Measurements from ENCODE around the gene MYO1E.
"Not testable (repeated sequence)": the region's sequence is repeated elsewhere in the genome, so short reads cannot be mapped to it uniquely, and the experiment has no call there.

Gene MYO1E

DNA sequence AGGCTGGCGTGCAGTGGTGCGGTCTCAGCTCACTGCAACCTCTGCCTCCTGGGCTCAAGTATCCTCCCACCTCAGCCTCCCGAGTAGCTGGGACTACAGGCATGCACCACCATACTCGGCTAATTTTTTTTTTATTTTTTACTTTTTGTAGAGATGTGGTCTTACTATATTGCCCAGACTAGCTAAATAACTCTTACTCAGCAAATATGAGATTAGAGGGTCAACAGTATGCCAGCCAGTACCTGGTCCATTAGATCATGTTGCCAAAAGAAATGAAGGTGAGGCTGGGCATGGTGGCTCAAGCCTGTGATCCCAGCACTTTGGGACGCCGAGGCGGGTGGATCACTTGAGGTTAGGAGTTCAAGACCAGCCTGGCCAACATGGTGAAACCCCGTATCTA is 210.6 kb downstream of the MYO1E start:
- not testable (repeated sequence) for DNase-seq (ENCODE audit: low spot score)

DNA sequence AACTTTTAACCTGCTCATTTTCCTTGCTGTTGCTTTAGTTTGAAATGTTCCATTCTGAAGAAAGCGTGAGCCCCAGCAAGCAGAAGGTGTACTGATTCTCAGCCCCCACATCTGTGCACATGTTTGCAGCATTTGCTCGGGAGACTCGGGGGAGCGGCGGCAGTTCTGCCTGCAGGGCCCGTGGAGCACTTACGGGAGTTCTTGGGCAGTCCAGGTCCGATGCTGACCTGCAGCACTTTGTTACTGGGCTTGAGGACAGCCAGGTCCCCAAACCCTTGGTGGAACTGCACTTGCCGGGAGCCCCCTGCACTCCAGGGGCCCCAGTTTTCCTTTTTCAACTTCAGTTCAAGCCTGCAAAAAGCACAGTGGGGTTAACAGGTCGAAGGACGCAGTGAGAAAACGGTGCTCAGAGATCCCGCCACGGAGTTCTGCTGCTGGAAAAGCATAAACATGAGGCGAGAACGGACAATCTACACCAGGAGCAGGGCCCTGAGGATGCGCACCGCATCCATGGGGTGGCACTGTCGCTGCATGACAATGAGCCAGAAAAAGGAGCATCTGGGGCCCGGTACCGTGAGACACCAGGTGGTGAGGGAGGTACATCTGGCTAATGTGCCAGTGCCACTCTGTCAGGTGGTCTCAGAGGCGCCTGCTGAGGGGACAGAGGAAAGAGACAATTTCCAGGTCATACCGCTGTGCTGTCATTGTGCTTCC is 211.6 kb downstream of the MYO1E start:
- no peak for DNase-seq (ENCODE audit: low spot score)

GRCh38 chr15:59159210-59159609 is 213.5 kb downstream of the MYO1E start:
- no peak for DNase-seq (ENCODE audit: low spot score)

- peak; percentile 28 for DNase-seq (ENCODE audit: low spot score)
Measured at GRCh38 chr15:59158701-59159034, 214.0 kb downstream of the MYO1E start.

- DNase-seq (ENCODE audit: low spot score): no peak
Measured at GRCh38 chr15:59157840-59158700, 214.6 kb downstream of the MYO1E start.

DNA sequence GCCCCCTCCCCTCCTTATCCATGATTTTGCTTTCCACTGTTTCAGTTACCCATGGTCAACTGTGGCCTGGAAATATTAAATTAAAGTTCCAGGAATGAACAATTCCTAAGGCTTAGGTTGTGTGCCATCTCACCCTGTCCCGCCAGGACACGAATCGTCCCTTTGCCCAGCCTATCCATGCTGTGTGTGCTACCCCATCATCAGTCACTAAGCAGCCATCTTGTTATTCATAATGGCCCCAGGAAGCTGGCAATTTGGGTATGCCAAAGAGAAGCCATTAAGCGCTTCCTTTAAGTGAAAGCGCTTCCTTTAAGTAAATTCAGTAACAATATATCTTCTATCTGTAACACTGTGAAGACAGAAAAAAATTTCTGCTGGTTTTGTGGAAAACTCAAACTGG is 215.3 kb downstream of the MYO1E start:
- no peak for DNase-seq (ENCODE audit: low spot score)

GRCh38 chr15:59155431-59155830 is 217.2 kb downstream of the MYO1E start:
- no peak for DNase-seq (ENCODE audit: low spot score)

GRCh38 chr15:59154243-59154642 is 218.4 kb downstream of the MYO1E start:
- DNase-seq (ENCODE audit: low spot score): no peak

- DNase-seq (ENCODE audit: low spot score): no peak
Measured at GRCh38 chr15:59153466-59153865, 219.2 kb downstream of the MYO1E start.

DNA sequence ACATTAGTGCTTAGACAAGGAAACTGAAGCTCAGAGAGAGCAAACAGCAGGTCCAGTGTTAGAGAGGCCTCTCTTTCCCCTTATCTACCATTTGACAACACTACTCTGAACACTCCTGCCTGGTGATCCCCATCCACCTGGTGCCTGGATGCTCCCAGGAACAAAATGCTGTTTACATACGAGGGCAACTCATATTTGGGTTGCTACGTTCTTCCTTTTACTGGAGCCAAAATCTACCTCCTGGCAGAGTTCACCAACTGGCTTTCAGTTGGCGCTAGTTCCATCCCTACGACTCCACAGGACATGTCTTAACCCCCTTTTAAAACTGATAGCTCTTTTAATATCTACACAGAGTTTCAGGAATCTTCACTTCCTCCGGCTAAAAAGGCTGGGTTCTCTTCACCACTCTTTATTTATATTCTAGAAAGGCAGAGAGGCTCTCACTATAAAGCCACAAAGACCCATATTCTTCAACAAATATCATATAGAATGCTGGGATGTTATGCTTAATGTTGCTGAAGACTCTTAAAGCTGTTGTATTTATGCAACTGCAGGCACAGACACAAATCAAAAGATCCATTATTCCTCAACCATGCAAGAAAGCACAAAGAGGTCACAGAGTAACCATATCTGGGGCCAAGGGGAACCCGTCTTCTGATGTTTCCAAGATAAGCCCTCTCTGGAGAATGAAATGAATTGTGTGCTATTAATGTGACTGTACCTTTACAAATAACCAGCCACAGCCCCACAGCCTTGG is 219.8 kb downstream of the MYO1E start:
- no peak for DNase-seq (ENCODE audit: low spot score)

DNA sequence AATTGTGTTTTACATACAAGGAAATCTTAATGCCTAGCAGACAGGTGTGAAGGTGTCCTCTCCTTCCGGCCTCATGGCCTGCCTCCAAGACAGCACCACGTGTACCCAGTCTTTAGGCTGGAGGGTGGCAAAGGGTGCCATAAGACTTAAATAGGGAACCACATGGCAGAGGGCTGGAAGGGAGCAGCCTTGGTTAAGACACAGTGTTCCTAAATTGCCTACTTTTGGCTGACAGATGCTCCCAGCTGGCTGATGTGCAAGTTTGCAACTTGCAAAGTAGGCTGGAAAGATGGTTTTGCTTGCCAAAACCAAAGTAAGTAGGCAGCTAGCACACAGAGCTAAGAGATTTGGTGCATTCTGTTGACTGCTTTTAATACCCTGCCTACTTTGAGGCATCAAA is 222.5 kb downstream of the MYO1E start:
- no peak for DNase-seq (ENCODE audit: low spot score)

DNA sequence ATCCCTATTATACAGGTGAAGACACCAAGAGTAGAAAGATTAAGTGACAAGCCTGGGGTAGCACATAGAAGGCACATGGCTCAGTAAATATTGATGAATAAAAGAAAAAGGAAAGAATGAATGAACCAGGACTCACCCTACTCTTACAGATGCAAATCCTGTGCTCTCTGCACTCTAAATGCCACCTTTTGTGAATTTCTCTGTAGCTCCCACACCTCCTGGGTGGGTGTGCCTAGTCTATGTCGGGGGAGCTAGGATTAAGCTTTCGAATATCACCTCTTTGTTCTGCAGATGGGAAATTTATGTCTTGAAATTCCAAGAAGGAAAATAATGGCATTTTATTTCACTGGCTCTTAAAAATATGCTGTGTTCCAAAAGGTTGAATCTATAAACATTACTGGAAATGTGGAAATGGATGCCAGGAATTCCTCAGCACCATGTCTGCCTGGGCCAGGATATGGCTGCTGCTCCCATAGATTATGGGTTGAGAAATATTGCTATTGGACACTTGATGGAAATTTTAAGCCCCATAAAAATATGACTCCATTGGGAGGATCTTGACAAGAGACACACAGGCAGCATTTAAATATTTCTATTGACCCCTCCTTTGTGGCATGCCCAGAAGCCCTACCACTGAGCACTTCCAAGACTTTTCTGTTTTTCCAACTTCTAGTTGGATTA is 224.4 kb downstream of the MYO1E start:
- DNase-seq (ENCODE audit: low spot score): no peak

DNA sequence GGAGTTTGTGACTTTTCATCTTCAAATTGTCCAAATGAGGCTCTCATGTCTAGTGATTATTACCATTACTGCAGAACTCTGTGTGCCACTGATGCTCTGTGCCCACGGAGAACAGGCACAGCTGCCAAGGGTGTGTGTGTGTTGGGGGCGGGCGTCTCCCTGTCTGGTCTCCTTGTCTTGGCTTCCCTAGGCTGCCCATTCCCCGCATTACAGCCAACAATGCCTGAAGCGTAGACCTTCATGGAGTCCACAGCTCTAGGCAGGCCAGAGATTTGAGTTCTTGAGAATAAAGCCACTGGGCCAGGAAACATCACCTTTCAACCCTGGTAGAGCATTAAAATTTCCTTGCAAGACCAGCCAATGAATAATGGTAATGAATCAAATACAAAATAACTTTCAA is 225.0 kb downstream of the MYO1E start:
- DNase-seq (ENCODE audit: low spot score): no peak

DNA sequence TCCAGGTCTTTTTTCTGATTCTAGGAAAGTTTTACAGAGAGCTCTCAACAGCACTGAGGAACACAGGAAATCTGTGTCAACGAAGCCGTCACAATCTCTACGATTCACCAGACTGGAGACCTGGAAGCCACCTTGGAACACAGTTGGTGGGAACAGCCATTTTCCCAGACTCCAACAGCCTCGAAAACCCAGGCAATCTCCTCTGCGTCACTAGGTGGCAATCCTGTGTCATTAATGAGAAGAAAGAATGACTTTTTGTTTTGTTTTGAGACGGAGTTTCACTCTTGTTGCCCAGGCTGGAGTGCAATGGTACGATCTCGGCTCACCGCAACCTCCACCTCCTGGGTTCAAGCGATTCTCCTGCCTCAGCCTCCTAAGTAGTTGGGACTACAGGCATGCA is 228.1 kb downstream of the MYO1E start:
- not testable (repeated sequence) for DNase-seq (ENCODE audit: low spot score)

DNA sequence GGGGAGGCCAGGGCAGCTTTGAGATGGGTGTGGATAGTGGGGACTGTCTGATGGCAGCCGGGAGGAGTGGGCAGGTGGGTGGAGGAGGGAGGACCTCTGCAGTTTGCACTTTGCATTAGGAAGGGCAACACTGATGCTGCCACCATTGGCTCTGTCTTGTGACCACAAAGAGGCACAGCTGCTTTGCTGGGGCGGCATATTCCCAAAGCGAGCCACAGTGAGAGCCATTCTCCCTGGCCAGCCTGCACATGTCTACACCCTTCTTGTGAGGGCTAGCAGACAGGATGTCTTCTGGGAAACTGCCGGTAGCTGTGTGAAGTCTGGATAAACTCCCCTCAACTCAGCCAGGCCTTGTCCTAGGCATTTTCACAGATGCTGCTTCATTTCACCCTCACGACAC is 229.4 kb downstream of the MYO1E start:
- DNase-seq (ENCODE audit: low spot score): no peak

GRCh38 chr15:59140422-59141226 is 232.0 kb downstream of the MYO1E start:
- peak; percentile 80 for DNase-seq (ENCODE audit: low spot score)

DNA sequence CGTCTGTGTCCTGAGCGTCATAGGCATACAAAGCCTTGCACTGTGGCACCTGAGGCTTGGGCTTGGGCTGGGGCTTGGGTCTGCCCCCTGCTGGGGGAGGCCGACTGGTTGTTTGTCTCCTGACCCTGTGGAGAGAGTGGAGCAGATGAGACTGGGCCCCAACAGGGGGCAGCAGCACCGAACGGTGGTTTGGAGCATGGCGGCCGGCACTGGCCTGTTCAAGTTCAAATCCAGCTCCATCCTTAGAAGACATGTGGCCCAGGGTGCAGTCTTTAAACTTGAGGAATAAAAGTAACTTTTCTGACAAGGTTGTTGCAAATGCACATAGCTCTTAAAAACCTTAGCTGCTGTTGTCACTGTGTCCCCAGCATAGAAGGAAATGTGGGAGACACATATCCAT is 234.4 kb downstream of the MYO1E start:
- peak; percentile 56 for DNase-seq (ENCODE audit: low spot score)

GRCh38 chr15:59137566-59137965 is 235.1 kb downstream of the MYO1E start:
- DNase-seq (ENCODE audit: low spot score): no peak

DNA sequence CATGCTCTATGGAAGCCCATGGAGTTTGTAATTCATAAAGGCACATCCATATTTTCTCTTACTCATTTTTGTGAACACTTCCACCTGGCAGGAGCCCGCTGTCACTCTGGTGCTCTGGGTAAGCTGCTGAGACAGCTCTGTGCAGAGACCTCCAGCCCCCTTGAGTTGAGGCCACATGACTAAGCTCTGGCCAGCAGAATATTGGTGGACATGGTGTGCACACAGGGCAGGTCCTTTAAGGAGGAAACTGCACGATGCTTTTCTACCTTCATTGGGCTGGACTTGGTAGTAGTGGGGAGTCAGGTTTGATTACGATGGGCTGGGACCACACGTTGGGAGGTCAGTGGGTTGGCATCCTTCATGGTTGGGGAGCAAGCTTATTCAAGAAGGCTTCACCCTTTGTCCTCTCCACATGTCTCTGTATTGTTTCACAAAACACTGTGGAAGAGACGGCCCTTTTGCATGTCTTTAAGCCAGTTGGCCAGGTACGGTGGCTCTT is 238.7 kb downstream of the MYO1E start:
- no peak for DNase-seq (ENCODE audit: low spot score)

DNA sequence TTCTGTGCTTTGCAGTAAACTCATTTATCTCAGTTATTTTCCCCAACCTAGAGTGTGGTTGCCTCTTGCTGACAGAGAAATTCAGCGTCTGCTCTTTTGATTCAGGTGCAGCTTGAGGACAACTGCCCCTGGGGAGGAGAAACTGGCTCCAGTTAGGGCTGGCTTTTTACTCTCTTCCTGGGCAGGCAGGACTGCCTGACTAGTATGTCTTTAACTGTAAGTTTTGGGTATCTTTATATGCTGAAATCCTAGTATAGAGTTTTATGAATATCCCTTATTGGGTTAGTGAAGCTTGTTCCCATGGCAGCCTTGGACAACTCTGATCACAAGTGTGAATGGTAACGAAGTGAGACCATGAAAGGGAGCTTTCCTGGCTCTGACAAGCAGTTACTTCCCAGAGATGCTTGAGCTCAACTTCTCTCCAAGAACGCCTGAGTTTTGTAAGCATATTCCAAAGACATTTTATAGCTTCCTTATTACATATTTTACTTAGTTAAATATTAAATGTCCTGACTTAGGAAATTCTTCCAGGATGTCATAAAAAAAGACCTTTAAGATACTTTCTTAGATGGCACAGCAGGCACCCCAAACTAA is 240.6 kb downstream of the MYO1E start:
- no peak for DNase-seq (ENCODE audit: low spot score)

- no peak for DNase-seq (ENCODE audit: low spot score)
Measured at GRCh38 chr15:59131456-59131855, 241.2 kb downstream of the MYO1E start.

Measured in kidney tubule cell (primary cell).